CD1c-positive myeloid dendritic cell (primary cell): ENCODE measurements around the gene COBLL1.

Source experiments
- DNase-seq: peaks from one replicate; pipeline ENCODE4 v3.0.0-alpha.2; 2016; ENCODE audit errors: extremely low spot score

COBLL1 gene

GRCh38 chr2:164859251-164859818, 17.7 kb upstream of the COBLL1 start:
- no peak for DNase-seq

DNA sequence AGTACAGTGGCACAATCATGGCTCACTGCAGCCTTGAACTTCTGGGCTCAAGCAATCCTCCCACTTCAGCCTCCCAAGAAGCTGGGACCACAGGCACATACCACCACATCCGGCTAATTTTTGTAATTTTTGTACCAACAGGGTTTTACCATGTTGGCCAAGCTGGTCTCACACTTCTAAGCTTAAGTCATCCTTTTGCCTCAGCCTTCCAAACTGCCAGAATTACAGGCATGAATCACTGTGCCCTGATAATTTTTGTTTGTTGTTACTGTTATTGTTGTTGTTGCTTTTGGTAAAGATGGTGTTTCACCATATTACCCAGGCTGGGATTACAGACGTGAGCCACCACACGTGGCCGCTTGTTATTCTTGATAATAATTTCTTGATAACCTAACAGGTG, 10.5 kb upstream of the COBLL1 start:
- DNase-seq: no peak

DNA sequence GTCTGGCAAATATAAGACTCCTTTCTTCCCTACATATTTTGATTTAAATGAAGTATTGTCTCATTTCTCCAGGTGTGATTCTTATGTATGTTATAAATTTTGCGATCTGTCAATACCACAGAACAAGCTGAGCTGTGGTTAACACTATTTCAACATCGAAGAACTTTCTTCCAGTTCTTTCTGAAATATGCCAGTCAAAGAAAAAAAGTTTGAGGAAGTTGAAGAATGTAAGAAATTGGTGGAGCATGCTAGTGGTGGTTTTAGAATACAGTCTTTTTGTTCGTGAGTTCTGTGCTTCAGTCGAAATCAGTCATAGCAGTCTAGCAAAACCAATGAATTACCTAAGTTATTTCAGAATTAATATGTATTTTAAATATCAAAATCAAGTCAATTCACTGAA, 8.6 kb upstream of the COBLL1 start:
- DNase-seq: peak; percentile 58

GRCh38 chr2:164849506-164849905, 7.9 kb upstream of the COBLL1 start:
- no peak for DNase-seq

DNA sequence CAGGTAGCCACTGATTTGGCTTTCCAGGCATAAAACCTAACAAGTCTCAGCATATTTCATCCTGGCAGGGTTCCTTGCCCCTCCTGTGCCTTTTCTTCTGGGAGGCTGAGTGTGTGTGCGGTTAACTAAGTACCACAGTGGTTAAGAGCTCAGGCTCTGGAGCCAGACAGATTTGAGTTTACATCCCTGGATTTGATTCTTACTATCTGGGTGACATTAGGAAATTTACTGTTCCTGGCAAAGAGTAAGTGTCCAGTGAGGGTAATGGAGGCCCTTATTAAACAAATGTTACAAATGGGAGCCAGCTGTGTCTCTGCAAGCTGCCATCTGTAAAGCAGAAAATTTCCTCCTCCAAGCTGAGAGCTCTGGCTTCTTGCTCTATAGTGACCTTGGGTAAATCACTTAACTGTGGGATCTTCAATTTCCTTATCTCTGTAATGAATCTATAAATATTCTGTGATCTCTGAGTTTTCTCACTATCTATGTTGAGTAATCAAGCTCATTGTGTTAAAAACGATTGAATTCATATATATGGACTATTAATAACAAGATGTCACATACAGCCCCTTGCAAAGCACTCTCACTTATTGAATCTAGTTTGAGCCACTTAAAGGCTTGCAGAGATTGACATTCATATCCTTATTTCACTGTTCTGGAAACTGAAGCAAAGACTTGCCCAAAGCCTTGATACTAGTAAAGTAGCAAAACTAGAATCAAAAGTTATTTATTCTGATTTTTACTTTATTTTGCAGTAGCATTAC, 6.5 kb upstream of the COBLL1 start:
- no peak for DNase-seq

DNA sequence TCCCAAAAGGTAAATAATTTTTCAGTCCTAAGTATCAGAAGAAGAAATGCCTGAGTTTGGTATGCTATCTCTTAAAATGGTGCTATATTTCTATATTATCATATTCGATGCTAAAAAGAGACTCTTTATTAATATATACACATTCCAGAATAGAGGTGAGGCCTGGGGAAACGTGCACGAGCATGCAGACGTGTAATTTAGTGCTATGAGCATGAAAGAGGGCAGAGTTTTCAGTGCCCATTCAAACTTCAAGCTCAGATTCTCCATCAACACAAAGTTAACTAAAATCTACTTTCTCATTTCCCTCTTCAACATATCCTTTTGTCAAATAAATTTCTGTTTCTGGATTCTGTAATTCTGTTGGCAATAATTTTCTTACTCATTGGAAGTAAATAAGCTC, 5.7 kb upstream of the COBLL1 start:
- no peak for DNase-seq

DNA sequence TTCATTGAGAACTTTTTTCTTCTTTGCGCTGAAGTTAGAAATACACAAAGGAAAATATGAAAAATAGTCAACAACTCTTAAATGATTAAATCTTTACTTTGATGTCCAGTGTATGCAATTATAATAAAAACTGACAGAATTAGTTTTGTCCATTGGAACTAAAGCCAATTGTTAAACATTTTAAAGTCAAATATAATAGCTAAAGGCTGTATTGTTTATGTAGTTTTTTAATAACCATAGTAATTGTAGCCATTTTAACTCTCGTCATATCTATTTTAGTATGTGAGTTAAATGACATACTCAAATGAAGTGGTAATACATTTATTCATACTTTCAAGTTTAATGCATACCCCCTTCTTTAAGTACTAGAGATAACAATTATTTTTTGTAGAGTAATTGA, 4.7 kb upstream of the COBLL1 start:
- no peak for DNase-seq

- DNase-seq: no peak
These were observed 1.8 kb upstream of the COBLL1 start for GRCh38 chr2:164843346-164843911.

GRCh38 chr2:164842624-164842966, 972 bp upstream of the COBLL1 start:
- no peak for DNase-seq

DNA sequence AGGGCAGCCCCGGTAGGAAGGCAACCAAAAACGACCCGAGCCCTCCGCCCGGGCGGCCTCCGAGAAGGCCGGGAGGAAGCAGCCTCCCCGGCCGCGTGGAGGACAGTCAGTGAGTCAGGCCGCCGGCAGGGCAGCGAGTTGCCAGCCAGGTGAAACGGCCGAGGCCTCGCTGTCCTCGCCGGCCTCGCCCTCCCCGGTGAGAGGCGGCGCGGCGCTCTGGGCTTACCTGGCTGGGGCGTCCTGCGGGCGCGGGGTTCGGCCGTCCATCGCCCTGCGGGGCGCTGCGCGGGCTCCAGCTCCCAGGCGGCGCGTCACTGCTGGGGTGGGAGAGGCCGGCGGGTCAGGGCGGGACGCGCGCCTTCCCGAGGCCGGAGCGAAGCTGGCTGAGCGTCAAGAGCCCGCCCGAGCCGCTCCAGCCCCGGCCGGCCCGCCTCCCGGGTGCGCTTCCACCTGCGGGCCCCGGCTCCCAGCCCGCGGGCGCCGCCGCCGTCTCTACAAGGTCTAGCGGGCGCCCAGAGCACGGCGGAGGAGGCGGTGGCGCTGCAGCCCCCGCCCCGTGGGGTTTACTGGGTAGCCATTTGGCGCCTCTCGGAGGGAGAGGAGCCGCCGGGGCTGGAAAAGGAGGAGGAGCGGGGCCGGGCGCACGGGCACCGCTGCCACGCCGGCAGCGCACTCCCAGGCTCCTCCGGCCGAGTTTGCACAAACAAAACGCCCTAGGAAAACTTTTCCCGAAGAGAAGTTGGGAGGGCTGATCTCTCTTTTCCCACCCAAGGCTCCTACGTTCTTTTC, 499 bp downstream of the COBLL1 start:
- peak; percentile 48 for DNase-seq

GRCh38 chr2:164840458-164840929, 1.1 kb downstream of the COBLL1 start:
- no peak for DNase-seq

- DNase-seq: no peak
These were observed 1.6 kb downstream of the COBLL1 start for GRCh38 chr2:164839914-164840457.

GRCh38 chr2:164837807-164838206, 3.8 kb downstream of the COBLL1 start:
- DNase-seq: no peak

DNA sequence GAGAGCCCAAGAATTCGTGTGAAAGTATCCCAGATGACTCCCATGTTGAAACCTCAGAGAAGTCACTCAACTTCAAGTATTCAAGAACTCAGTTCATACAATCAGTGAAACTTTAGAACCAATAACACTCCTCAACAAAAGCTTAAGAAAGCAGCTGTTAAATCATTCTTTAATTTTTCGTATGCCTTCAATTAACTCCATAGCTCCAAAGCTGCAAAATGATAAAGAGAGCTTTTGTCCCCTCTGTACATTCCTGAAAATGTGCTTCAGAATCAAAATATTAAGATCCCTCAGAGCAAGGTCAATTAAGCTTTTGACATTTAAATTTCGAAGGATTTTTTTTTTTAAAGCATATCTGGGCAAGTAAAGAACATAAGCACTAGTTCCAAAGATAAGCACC, 4.7 kb downstream of the COBLL1 start:
- DNase-seq: no peak

GRCh38 chr2:164835302-164835701, 6.3 kb downstream of the COBLL1 start:
- no peak for DNase-seq

DNA sequence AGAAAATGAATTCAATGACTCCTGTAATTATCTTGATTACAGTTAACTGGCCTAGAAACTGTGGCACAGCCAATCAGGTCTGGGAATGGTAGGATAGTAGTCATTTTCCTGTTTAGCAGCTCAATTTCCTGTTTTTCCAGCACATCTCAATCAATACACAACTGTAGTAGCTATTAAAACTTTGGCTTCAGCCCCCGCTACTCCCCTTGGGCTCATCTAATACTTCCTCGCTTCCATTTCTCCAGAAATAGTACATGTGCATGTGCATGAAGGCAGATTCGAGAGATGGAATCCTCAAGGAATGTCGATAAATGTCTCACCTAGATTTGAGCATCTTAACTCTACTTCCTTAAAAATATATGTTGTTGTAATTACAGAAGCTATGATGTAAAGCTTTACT, 9.7 kb downstream of the COBLL1 start:
- no peak for DNase-seq

GRCh38 chr2:164831180-164831579, 10.4 kb downstream of the COBLL1 start:
- no peak for DNase-seq

DNA sequence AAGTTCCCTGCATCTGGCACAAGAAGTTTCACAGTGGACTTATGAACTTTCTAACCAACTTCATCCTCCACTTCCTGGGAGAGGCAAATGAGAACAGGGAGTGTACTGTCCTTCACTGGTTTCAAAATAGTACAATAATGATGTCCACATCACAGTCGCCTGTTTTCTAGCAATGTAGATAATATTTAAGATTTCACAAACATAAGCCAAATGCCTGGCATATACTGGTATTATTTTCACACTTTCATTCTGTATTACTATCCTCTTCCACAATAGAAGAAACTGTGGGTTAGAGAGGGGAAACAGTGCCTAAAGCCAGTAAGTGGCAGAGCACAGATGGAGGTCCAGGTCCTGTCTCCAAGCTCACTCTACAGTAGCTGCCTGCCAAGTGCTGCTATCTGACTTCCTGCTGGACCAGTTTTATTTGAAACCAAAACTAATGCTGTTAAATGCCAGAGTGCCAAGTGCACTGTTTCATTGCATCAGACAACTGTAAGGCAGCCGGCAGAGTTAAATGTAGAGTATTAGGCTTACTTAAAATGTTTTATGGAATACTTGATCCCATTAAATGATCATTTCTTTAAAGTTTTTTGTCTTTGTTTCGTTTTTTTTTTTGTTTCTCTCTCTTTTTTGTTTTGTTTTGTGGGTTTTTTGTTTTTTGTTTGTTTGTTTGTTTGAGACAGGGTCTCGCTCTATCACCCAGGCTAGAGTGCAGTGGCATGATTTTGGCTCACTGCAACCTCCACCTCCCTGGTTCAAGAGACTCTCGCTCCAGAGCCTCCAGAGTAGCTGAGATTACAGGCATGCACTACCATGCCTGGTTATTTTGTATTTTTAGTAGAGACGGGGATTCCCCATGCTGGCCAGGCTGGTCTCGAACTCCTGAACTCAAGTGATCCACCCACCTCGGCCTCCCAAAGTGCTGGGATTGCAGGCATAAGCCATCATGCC, 15.1 kb downstream of the COBLL1 start:
- no peak for DNase-seq

- DNase-seq: no peak
These were observed 16.8 kb downstream of the COBLL1 start for GRCh38 chr2:164824872-164825271.

GRCh38 chr2:164823126-164823525, 18.5 kb downstream of the COBLL1 start:
- DNase-seq: no peak

- DNase-seq: no peak
These were observed 20.3 kb downstream of the COBLL1 start for GRCh38 chr2:164821338-164821737.
